Measurements from ENCODE around the gene GNPNAT1. TPM values are rescaled to one million over a fixed set of nuclear protein-coding genes. Genes with fewer than 3 reads are reported as not detected.

Gene GNPNAT1
- total and polyA plus RNA-seq, 2 of the 4 experiments (the other 2 are of a cell fraction): 19.4 to 30.5 TPM

DNA sequence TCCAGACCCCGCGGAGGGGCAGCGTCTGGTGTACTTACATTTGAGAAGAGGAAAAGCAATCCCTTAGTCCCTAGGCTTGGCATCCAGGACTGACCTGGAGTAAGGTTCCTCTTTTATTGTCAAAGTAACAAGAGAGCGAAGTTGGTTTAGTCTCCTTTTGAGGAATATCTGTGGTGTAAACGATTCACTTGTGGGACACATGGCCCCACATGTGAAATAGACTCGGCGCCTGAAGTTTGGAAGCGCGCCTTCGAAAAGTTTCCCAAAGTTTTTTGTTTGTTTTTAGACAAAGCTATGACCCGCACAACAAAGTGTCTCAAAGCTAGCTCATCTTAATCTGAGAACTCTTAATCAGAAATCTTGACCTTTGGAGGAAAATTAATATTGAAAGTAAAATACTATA, 60.7 kb downstream of the GNPNAT1 start:
- Histone ChIP-seq H3K4me1 (ENCODE audit: control insufficient read depth, insufficient read depth, low read length) (no peaks in the 10 kb centered on the region), H2BK15ac (ENCODE audit: low read depth, low read length) (no peak overlapping the region), H3K56ac (ENCODE audit: extremely low read depth, insufficient read depth, low read length) (peak overlapping the region; percentile 17), H2BK120ac (ENCODE audit: low read depth, low read length) (no peak overlapping the region), H2BK5ac (ENCODE audit: low read depth, low read length, poor library complexity, severe bottlenecking) (peak overlapping the region; percentile 49), H2AK9ac (replicated peaks; ENCODE audit: low read depth, low read length, poor library complexity) (peak overlapping the region; percentile 86), H3K36me3 (ENCODE audit: control insufficient read depth, insufficient read depth, low read length) (peaks cover 3% of the 10 kb centered on the region; the same call in 1 of the 2 replicates), H4K91ac (ENCODE audit: insufficient read depth, low read depth, low read length) (no peak overlapping the region), H3K23ac (ENCODE audit: low read depth, low read length) (peak overlapping the region; percentile 93), H2BK20ac (ENCODE audit: low read depth, low read length) (no peak overlapping the region), H3K4me3 (ENCODE audit: insufficient read depth, low read depth, low read length) (peak overlapping the region; percentile 84), H4K20me1 (ENCODE audit: insufficient read depth, low read length) (no peaks in the 10 kb centered on the region; the same call in 1 of the 2 replicates), H3K9ac (ENCODE audit: low read depth, low read length) (peak overlapping the region; percentile 81), H3K9me3 (ENCODE audit: control insufficient read depth, insufficient read depth, low read length) (no peaks in the 10 kb centered on the region), H3K27ac (ENCODE audit: insufficient read depth, low read length) (peak overlapping the region; percentile 65), H3K79me1 (ENCODE audit: low read depth in 1 of 2, low read length in 2 of 2) (peaks cover 12 to 41% of the 10 kb centered on the region in 2 experiments; a peak in 3 of 4 replicates), H3K9me1 (ENCODE audit: insufficient read depth, low read length) (no peaks in the 10 kb centered on the region), H3K14ac (replicated peaks; ENCODE audit: low read depth, low read length) (peak overlapping the region; percentile 64), H2AFZ (replicated peaks; ENCODE audit: low read length, poor library complexity) (peak overlapping the region; percentile 97), H3K18ac (ENCODE audit: low read depth, low read length) (peak overlapping the region; percentile 36), H3K4me2 (ENCODE audit: low read depth, low read length) (peak overlapping the region; percentile 92), H2AK5ac (ENCODE audit: low read depth, low read length) (no peak overlapping the region), H4K8ac (ENCODE audit: low read depth in 2 of 2, low read length in 2 of 2) (peak overlapping the region in 1 of 2 experiments; percentile 57; a peak in 1 of 4 replicates), H4K5ac (ENCODE audit: low read depth, low read length) (no peak overlapping the region), H3K27me3 (ENCODE audit: control insufficient read depth, insufficient read depth, low read length) (no peaks in the 10 kb centered on the region), H3K4ac (ENCODE audit: low read depth, low read length) (peak overlapping the region; percentile 29)
- dilution Hi-C loops (cut with HindIII; ENCODE audit: low sequenced_read_pairs, unreplicated experiment) (no loop called here), in situ Hi-C loops (cut with MboI; ENCODE audit: low sequenced_read_pairs) (no loop called here), intact Hi-C loops (cut with micrococcal nuclease) (no loop called here)
- TF ChIP-seq CHD1 (IDR thresholded peaks at IDR 0.05; ENCODE audit: low read depth, low read length) (no peak), BHLHE40 (IDR thresholded peaks at IDR 0.05; ENCODE audit: low read depth, low read length) (no peak), MXI1 (IDR thresholded peaks at IDR 0.05; ENCODE audit: borderline replicate concordance, low read depth, low read length) (peak; percentile 83)
- 0% methylated on average over 6 of the region's 11 CpGs; no CpG with 5 or more reads in 1 of the 2 experiments for WGBS, 2 experiments (ENCODE audit: extremely low coverage in 2 of 2, insufficient read length in 1 of 2)
- ATAC-seq (ENCODE audit: low read depth) (no peak), DNase-seq (no peak)
- CTCF ChIA-PET: interaction anchor here (1.5 kb wide), 1 partner anchor 15 kb away, joined by 4 read pairs; no protein-coding TSS in a partner anchor
- no TSS peak for BruUV-seq (replicated peaks)
- POLR2A ChIA-PET (ENCODE audit: unreplicated experiment): no interaction called here

All from IMR-90 (cell line).